Measurements from ENCODE around the gene LUC7L.
"Not testable (repeated sequence)": the region's sequence is repeated elsewhere in the genome, so short reads cannot be mapped to it uniquely, and the experiment has no call there.

LUC7L gene

DNA sequence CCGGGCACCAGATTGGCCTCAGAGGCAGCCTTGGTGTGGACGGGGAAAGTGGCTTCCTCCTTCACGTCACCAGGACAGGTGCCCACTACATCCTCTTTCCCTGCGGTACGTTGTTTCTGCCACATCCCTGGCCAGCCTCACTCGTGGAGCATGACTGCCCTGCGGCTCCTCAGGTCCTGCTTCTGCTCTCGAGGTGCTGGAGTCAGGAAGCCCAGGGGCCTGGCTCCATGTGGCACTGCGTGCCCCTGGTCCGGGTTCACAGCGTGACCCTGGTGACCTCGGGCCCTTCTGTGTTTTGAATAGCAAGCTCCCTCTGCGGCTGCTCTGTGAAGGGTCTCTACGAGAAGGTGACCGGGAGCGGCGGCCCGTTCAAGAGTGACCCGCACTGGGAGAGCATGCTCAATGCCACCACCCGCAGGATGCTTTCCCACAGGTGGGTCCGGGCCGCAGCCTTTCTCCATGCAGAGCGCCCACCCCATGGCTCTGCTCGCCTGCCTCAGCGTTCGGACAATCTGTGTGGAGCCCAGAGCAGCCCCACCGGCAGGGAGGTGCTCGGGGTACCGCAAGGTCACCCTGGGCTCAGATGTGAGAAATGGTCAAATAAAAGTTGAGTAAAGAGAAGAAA, 33.0 kb upstream of the LUC7L start:
- TF ChIP-seq, protein P1, sequence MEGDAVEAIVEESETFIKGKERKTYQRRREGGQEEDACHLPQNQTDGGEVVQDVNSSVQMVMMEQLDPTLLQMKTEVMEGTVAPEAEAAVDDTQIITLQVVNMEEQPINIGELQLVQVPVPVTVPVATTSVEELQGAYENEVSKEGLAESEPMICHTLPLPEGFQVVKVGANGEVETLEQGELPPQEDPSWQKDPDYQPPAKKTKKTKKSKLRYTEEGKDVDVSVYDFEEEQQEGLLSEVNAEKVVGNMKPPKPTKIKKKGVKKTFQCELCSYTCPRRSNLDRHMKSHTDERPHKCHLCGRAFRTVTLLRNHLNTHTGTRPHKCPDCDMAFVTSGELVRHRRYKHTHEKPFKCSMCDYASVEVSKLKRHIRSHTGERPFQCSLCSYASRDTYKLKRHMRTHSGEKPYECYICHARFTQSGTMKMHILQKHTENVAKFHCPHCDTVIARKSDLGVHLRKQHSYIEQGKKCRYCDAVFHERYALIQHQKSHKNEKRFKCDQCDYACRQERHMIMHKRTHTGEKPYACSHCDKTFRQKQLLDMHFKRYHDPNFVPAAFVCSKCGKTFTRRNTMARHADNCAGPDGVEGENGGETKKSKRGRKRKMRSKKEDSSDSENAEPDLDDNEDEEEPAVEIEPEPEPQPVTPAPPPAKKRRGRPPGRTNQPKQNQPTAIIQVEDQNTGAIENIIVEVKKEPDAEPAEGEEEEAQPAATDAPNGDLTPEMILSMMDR (IDR thresholded peaks at IDR 0.05; ENCODE audit: insufficient read depth, low read depth, low read length, missing control alignments): no peak

GRCh38 chr16:261031-261691, 31.9 kb upstream of the LUC7L start:
- no peak overlapping the region for H3K4me3 ChIP-seq (ENCODE audit: low read length)
- TF ChIP-seq, protein P1 (IDR thresholded peaks at IDR 0.05; ENCODE audit: insufficient read depth, low read depth, low read length, missing control alignments): no peak
- DNase-seq (ENCODE audit: low read depth): no peak

More for the DNA sequence above, 33.0 kb upstream of the LUC7L start:
- no peak overlapping the region for H3K4me3 ChIP-seq (ENCODE audit: low read length)
- no peak for DNase-seq (ENCODE audit: low read depth)

GRCh38 chr16:260326-260725, 31.1 kb upstream of the LUC7L start:
- no peak overlapping the region for H3K4me3 ChIP-seq (ENCODE audit: low read length)
- TF ChIP-seq, protein P1 (IDR thresholded peaks at IDR 0.05; ENCODE audit: insufficient read depth, low read depth, low read length, missing control alignments): no peak
- DNase-seq (ENCODE audit: low read depth): no peak

GRCh38 chr16:259814-260253, 30.6 kb upstream of the LUC7L start:
- DNase-seq (ENCODE audit: low read depth): no peak
- TF ChIP-seq, protein P1 (IDR thresholded peaks at IDR 0.05; ENCODE audit: insufficient read depth, low read depth, low read length, missing control alignments): no peak
- H3K4me3 ChIP-seq (ENCODE audit: low read length): no peak overlapping the region

GRCh38 chr16:259226-259625, 30.0 kb upstream of the LUC7L start:
- DNase-seq (ENCODE audit: low read depth): no peak
- no peak overlapping the region for H3K4me3 ChIP-seq (ENCODE audit: low read length)
- TF ChIP-seq, protein P1 (IDR thresholded peaks at IDR 0.05; ENCODE audit: insufficient read depth, low read depth, low read length, missing control alignments): no peak

GRCh38 chr16:258091-258490, 28.8 kb upstream of the LUC7L start:
- DNase-seq (ENCODE audit: low read depth); H3K4me3 ChIP-seq (ENCODE audit: low read length): not testable (repeated sequence)

DNA sequence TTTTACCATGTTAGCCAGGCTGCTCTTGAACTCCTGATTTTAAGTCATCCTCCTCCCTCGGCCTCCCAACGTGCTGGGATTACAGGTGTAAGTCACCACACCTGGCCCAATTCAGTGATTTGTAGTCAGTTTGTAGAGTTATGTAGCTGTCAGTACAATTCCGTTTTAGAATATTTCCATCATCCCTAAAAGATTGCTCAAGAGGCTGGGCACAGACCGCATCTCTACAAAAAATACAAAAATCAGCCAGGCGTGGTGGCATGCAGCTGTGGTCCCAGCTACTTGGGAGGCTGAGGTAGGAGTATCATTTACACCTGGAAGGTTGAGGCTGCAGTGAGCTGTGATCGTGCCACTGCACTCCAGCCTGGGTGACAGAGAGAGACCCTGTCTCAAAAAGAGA, 25.9 kb upstream of the LUC7L start:
- TF ChIP-seq, protein P1 (IDR thresholded peaks at IDR 0.05; ENCODE audit: insufficient read depth, low read depth, low read length, missing control alignments): no peak
- no peak overlapping the region for H3K4me3 ChIP-seq (ENCODE audit: low read length)
- DNase-seq (ENCODE audit: low read depth): no peak

Data from epithelial cell of esophagus (primary cell).